ENCODE measurements around the gene VPS35L.

DNA sequence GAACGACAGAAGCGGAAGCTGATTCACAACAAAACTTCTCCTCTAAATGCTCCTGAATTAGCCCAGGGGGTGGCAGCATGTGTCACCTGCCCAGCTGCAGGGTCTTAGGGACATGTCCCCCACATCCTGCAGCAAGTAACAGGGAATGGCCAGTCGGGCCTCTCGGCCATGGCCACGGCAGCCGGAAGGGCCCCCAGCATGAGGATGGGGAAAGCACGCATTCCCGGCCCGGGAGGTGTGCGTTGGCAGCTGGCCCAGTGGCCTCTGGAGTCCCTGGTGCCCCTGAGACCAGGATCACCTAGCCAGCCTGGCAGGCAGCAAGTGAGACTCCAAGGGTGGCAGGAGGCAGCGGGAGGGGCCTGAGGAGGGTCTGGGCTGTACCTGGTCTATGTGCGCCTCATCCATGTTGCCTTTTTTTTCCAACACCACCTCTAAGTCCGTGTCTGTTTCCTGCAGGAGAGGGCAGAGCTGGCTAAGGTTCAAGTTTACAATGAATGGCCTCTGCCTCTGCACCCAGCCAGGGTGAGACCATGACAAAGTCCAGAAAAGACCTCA, 155.6 kb downstream of the VPS35L start:
- TF ChIP-seq CTCF (IDR thresholded peaks at IDR 0.05): no peak
- no peak for TF ChIP-seq POLR2AphosphoS5 (IDR thresholded peaks at IDR 0.05)
- no peak for TF ChIP-seq POLR2A (IDR thresholded peaks at IDR 0.05)

All from prostate gland (tissue), 2 donors.